PC-3 (cell line): Measurements from ENCODE around the gene ZNF778.

Experiments
- EZH2phosphoT487 ChIP-seq: fragments of 300-600 bp; sonication (generic); IDR thresholded peaks from 2 replicates; pipeline ENCODE4 v1.6.1; 2018; ENCODE audit warnings: mild to moderate bottlenecking, antibody characterized with exemption, low read length, borderline replicate concordance
- TF ChIP-seq, protein P1 (sequence below): fragments of 300-600 bp; sonication (generic); conservative IDR thresholded peaks from 2 replicates; pipeline ENCODE4 v1.5.1; 2017; ENCODE audit warnings: antibody characterized with exemption, low read depth, mild to moderate bottlenecking, low read length

DNA sequence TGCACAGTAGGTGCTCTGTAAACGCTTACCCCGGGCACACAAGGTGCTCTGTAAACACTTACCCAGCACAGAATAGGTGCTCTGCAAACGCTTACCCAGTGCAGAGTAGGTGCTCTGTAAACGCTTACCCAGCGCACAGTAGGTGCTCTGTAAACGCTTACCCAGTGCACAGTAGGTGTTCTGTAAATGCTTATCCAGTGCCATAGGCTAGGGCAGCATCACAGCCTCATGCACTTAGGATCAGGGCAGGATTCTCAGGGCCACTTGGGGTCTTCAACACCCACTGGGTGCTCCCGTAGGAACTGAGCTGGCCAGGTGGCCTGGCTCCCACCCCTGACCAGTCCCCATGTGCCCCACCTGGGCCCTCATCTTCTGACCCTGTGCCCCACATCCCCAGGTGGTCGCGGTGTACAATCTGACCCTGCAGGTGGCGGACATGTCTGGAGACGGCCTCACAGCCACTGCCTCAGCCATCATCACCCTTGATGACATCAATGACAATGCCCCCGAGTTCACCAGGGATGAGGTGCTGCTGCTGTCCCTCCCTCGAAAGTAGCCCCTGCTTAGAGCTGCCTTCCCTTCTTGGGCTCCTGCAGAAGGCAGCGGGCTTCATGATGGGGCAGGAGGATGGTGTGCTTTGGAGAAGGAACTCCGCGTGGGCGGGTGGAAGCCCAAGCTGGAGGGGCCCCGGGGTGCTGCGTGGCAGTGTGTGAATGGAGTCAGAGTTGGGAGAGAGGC, 30.3 kb upstream of the ZNF778 start:
- TF ChIP-seq, protein P1, sequence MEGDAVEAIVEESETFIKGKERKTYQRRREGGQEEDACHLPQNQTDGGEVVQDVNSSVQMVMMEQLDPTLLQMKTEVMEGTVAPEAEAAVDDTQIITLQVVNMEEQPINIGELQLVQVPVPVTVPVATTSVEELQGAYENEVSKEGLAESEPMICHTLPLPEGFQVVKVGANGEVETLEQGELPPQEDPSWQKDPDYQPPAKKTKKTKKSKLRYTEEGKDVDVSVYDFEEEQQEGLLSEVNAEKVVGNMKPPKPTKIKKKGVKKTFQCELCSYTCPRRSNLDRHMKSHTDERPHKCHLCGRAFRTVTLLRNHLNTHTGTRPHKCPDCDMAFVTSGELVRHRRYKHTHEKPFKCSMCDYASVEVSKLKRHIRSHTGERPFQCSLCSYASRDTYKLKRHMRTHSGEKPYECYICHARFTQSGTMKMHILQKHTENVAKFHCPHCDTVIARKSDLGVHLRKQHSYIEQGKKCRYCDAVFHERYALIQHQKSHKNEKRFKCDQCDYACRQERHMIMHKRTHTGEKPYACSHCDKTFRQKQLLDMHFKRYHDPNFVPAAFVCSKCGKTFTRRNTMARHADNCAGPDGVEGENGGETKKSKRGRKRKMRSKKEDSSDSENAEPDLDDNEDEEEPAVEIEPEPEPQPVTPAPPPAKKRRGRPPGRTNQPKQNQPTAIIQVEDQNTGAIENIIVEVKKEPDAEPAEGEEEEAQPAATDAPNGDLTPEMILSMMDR: no peak
- no peak for TF ChIP-seq EZH2phosphoT487
